Mesothelial cell of epicardium (in vitro differentiated cells): ENCODE results near the gene IPO5. TPM values are rescaled to one million over a fixed set of nuclear protein-coding genes. Genes with fewer than 3 reads are reported as not detected.

Experiments
- DNase-seq, 2 experiments: peaks; one replicate each; pipeline ENCODE4 v3.0.0; 2021; ENCODE audit warnings: low spot score in 2 of 2; ENCODE audit not compliant: unreplicated experiment in 2 of 2
- H3K27ac Mint-ChIP-seq: 2 replicates; pipeline ENCODE4 v1.8.0; 2021; ENCODE audit warnings: mixed read lengths
- H3K27me3 Mint-ChIP-seq: 2 replicates; pipeline ENCODE4 v1.8.0; 2021; ENCODE audit warnings: low read depth, mixed read lengths
- H3K36me3 Mint-ChIP-seq: 2 replicates; pipeline ENCODE4 v1.8.0; 2021; ENCODE audit warnings: mixed read lengths
- H3K4me1 Mint-ChIP-seq: 2 replicates; pipeline ENCODE4 v1.8.0; 2021; ENCODE audit warnings: mixed read lengths
- H3K4me3 Mint-ChIP-seq: 2 replicates; pipeline ENCODE4 v1.8.0; 2021; ENCODE audit warnings: mild to moderate bottlenecking, moderate library complexity, mixed read lengths
- H3K9me3 Mint-ChIP-seq: 2 replicates; pipeline ENCODE4 v1.8.0; 2021; ENCODE audit warnings: mixed read lengths
- total RNA-seq: library from RNA; stranded (reverse); gene quantifications from 3 replicates; pipeline ENCODE4 v1.2.1, GENCODE V29; 2021
- TF ChIP-seq, protein P1 (sequence below): fragments of 200-600 bp; sonication (generic); IDR thresholded peaks from one replicate; pipeline ENCODE4 v1.5.0; 2021; ENCODE audit warnings: antibody characterized with exemption; ENCODE audit not compliant: unreplicated experiment

IPO5 gene
- total RNA-seq, 1 donor from 2014 or later, result 172 TPM

DNA sequence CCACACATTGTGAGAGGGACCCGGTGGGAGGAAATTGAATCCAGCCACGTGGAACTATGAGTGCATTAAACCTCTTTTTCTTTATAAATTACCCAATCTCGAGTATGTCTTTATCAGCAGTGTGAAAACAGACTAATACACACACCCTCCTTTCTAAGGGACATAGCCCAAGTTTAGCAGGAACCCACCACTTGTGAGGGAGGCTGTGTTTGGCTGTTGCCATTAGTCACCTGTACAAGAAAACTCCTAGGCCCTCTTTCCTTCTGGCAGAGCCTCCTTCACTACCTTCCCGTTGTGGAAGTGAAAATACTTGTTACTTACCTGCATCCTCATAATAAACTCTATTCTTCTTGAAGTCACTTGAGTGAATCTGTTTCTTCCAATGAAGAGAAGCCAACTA, 113.2 kb downstream of the IPO5 start:
- Mint-ChIP-seq H3K36me3 (no peaks in the 10 kb centered on the region), H3K9me3 (no peaks in the 10 kb centered on the region), H3K27ac (no peak overlapping the region), H3K4me3 (no peak overlapping the region), H3K27me3 (no peaks in the 10 kb centered on the region), H3K4me1 (peaks cover 24% of the 10 kb centered on the region)
- no peak for DNase-seq
- TF ChIP-seq, protein P1, sequence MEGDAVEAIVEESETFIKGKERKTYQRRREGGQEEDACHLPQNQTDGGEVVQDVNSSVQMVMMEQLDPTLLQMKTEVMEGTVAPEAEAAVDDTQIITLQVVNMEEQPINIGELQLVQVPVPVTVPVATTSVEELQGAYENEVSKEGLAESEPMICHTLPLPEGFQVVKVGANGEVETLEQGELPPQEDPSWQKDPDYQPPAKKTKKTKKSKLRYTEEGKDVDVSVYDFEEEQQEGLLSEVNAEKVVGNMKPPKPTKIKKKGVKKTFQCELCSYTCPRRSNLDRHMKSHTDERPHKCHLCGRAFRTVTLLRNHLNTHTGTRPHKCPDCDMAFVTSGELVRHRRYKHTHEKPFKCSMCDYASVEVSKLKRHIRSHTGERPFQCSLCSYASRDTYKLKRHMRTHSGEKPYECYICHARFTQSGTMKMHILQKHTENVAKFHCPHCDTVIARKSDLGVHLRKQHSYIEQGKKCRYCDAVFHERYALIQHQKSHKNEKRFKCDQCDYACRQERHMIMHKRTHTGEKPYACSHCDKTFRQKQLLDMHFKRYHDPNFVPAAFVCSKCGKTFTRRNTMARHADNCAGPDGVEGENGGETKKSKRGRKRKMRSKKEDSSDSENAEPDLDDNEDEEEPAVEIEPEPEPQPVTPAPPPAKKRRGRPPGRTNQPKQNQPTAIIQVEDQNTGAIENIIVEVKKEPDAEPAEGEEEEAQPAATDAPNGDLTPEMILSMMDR, result no peak

- Mint-ChIP-seq H3K36me3 (no peaks in the 10 kb centered on the region), H3K4me1 (peaks cover 24% of the 10 kb centered on the region), H3K27ac (peak overlapping the region; percentile 87), H3K9me3 (no peaks in the 10 kb centered on the region), H3K27me3 (no peaks in the 10 kb centered on the region), H3K4me3 (peak overlapping the region; percentile 48)
- DNase-seq, result peak in 1 of 2 experiments; percentile 30
- TF ChIP-seq, protein P1, result no peak
Measured at GRCh38 chr13:98068521-98068920, 115.0 kb downstream of the IPO5 start.

- DNase-seq, result no peak
- Mint-ChIP-seq H3K27me3 (no peaks in the 10 kb centered on the region), H3K4me3 (no peak overlapping the region), H3K9me3 (peaks cover 4% of the 10 kb centered on the region), H3K36me3 (no peaks in the 10 kb centered on the region), H3K27ac (peak overlapping the region; percentile 47), H3K4me1 (peaks cover 21% of the 10 kb centered on the region)
- TF ChIP-seq, protein P1, result no peak
Measured at GRCh38 chr13:98069985-98070384, 116.5 kb downstream of the IPO5 start.

GRCh38 chr13:98071316-98071715, 117.8 kb downstream of the IPO5 start:
- no peaks in the 10 kb centered on the region for H3K27me3 Mint-ChIP-seq
- no peak for DNase-seq
- H3K36me3 Mint-ChIP-seq, result no peaks in the 10 kb centered on the region
- TF ChIP-seq, protein P1, result no peak
- H3K27ac Mint-ChIP-seq, result no peak overlapping the region
- H3K4me1 Mint-ChIP-seq, result peaks cover 15% of the 10 kb centered on the region
- H3K9me3 Mint-ChIP-seq, result peaks cover 5% of the 10 kb centered on the region
- no peak overlapping the region for H3K4me3 Mint-ChIP-seq

GRCh38 chr13:98072476-98072875, 119.0 kb downstream of the IPO5 start:
- H3K27ac Mint-ChIP-seq, result no peak overlapping the region
- no peaks in the 10 kb centered on the region for H3K27me3 Mint-ChIP-seq
- H3K36me3 Mint-ChIP-seq, result no peaks in the 10 kb centered on the region
- peaks cover 15% of the 10 kb centered on the region for H3K4me1 Mint-ChIP-seq
- DNase-seq, result no peak
- H3K4me3 Mint-ChIP-seq, result no peak overlapping the region
- TF ChIP-seq, protein P1, result no peak
- peaks cover 5% of the 10 kb centered on the region for H3K9me3 Mint-ChIP-seq

Other genes with a start within 250 kb of the IPO5 start
- gene FARP1, start 189.4 kb downstream of the IPO5 start, total RNA-seq, result 267 to 289 TPM (median 285 TPM) in 3 replicates
- gene RNF113B, start 223.6 kb downstream of the IPO5 start, total RNA-seq, result not detected in 3 replicates